Naive thymus-derived CD4-positive, alpha-beta T cell (primary cell): ENCODE results near the gene HIVEP3. TPM values are rescaled to one million over a fixed set of nuclear protein-coding genes. Genes with fewer than 3 reads are reported as not detected.

Experiments
- ATAC-seq: fragments of 150-1000 bp; cut with Tn5 transposase; 2 replicates; pipeline ENCODE4 v1.10.0; 2021; ENCODE audit warnings: mild to moderate bottlenecking, moderate library complexity
- CTCF ChIA-PET: fragments of 350-600 bp; sonication (Branson Sonifier 250); formaldehyde crosslinking; loops from one replicate; lab custom pipeline; 2021; ENCODE audit warnings: antibody characterized with exemption; lab: Charles Lee
- POLR2A ChIA-PET: fragments of 350-600 bp; sonication (Branson Sonifier 250); formaldehyde crosslinking; loops from one replicate; lab custom pipeline; 2021; ENCODE audit warnings: antibody characterized with exemption, inconsistent platforms; lab: Charles Lee
- DNase-seq, 9 donors: peaks; one replicate each; pipeline versions ENCODE4 v3.0.0 to v3.0.0-alpha.2; 2020 to 2022; ENCODE audit warnings: mixed read lengths in 1 of 9
- H3K27ac ChIP-seq: one replicate; pipeline ENCODE4 v1.7.0; 2013; ENCODE audit warnings: mild to moderate bottlenecking, low read depth, low read length, moderate library complexity
- H3K27me3 ChIP-seq, 2 donors: one replicate each; pipeline ENCODE4 v1.7.0; 2013; ENCODE audit warnings: low read length in 2 of 2, mild to moderate bottlenecking in 2 of 2, moderate library complexity in 2 of 2; ENCODE audit not compliant: control insufficient read depth in 2 of 2, insufficient read depth in 2 of 2
- H3K36me3 ChIP-seq, 3 experiments: 1 replicate in 2 of 3; 2 replicates in 1 of 3; pipeline ENCODE4 v1.7.0; 2013; ENCODE audit warnings: low read length in 3 of 3, mild to moderate bottlenecking in 3 of 3, moderate library complexity in 1 of 3; ENCODE audit not compliant: insufficient read depth in 3 of 3, control insufficient read depth in 2 of 3
- H3K4me1 ChIP-seq, 2 donors: one replicate each; pipeline ENCODE4 v1.7.0; 2013; ENCODE audit warnings: low read length in 2 of 2, mild to moderate bottlenecking in 2 of 2, moderate library complexity in 1 of 2; ENCODE audit not compliant: control insufficient read depth in 2 of 2, insufficient read depth in 2 of 2
- H3K4me3 ChIP-seq: 2 replicates; pipeline ENCODE4 v1.7.0; 2013; ENCODE audit warnings: mild to moderate bottlenecking, low read length
- H3K9me3 ChIP-seq, 3 experiments: 1 replicate in 2 of 3; 2 replicates in 1 of 3; pipeline ENCODE4 v1.7.0; 2013; ENCODE audit warnings: low read length in 3 of 3; ENCODE audit not compliant: control insufficient read depth in 2 of 3
- H3K27ac Mint-ChIP-seq, 9 donors: one replicate each; pipeline ENCODE4 v1.8.0; 2020 to 2022; ENCODE audit warnings: mixed read lengths in 9 of 9, mild to moderate bottlenecking in 8 of 9, moderate library complexity in 5 of 9, inconsistent platforms in 2 of 9
- H3K27me3 Mint-ChIP-seq, 5 donors: one replicate each; pipeline ENCODE4 v1.8.0; 2021 to 2022; ENCODE audit warnings: mixed read lengths in 5 of 5, mild to moderate bottlenecking in 1 of 5
- H3K36me3 Mint-ChIP-seq, 5 donors: one replicate each; pipeline ENCODE4 v1.8.0; 2020 to 2022; ENCODE audit warnings: mixed read lengths in 5 of 5, mild to moderate bottlenecking in 3 of 5, inconsistent platforms in 1 of 5
- H3K4me1 Mint-ChIP-seq, 7 donors: one replicate each; pipeline ENCODE4 v1.8.0; 2020 to 2022; ENCODE audit warnings: mixed read lengths in 7 of 7, mild to moderate bottlenecking in 3 of 7, inconsistent platforms in 1 of 7
- H3K4me3 Mint-ChIP-seq, 10 donors: one replicate each; pipeline ENCODE4 v1.8.0; 2020 to 2022; ENCODE audit warnings: mild to moderate bottlenecking in 10 of 10, mixed read lengths in 10 of 10, moderate library complexity in 6 of 10, inconsistent platforms in 2 of 10
- H3K9me3 Mint-ChIP-seq, 11 donors: one replicate each; pipeline ENCODE4 v1.8.0; 2020 to 2022; ENCODE audit warnings: mixed read lengths in 11 of 11, mild to moderate bottlenecking in 4 of 11, inconsistent platforms in 1 of 11, moderate library complexity in 1 of 11
- intact Hi-C, 2 donors: fragments of 100-400 bp; cut with micrococcal nuclease; formaldehyde crosslinking; loops; one replicate each; pipeline ENCODE4 v1.15.1; 2023
- polyA plus RNA-seq, 2 donors: library from polyadenylated mRNA; unstranded; fragments of 300-500 nt; fragmentation: Illumina TruSeq; gene quantifications; one replicate each; pipeline ENCODE4 v1.2.3, GENCODE V29; 2021
- total RNA-seq, 6 experiments: library from RNA in 5 of 6; stranded (reverse) in 5 of 6; gene quantifications; 1 replicate in 5 of 6; 2 replicates in 1 of 6; pipeline ENCODE4 v1.2.3 and lab custom pipeline; 2021 to 2026

Gene HIVEP3
- total and polyA plus RNA-seq, 7 experiments from 2014 or later = 4.3 to 19.1 (median 7.0) TPM

- Mint-ChIP-seq H3K9me3 (peaks cover 0 to 23% (median 4%) of the 10 kb centered on the region in 11 donors), H3K4me1 (peaks cover 1 to 25% (median 10%) of the 10 kb centered on the region in 7 donors), H3K27ac (peak overlapping the region in 1 of 9 donors; percentile 27), H3K36me3 (peaks cover 0 to 38% (median 0%) of the 10 kb centered on the region in 5 donors), H3K4me3 (no peak overlapping the region), H3K27me3 (no peaks in the 10 kb centered on the region)
- DNase-seq (no peak), ATAC-seq (no peak)
- Histone ChIP-seq H3K9me3 (no peaks in the 10 kb centered on the region), H3K4me3 (no peak overlapping the region), H3K27me3 (no peaks in the 10 kb centered on the region), H3K4me1 (no peaks in the 10 kb centered on the region), H3K27ac (no peak overlapping the region), H3K36me3 (no peaks in the 10 kb centered on the region)
- intact Hi-C loops = no loop called here
- ChIA-PET POLR2A (no interaction called here), CTCF (no interaction called here)
These were observed 318.8 kb downstream of the HIVEP3 start for GRCh38 chr1:41599912-41600311.

- no peaks in the 10 kb centered on the region for H3K36me3 ChIP-seq
- no peaks in the 10 kb centered on the region for H3K9me3 ChIP-seq
- H3K4me3 Mint-ChIP-seq = no peak overlapping the region
- no peaks in the 10 kb centered on the region for H3K4me1 ChIP-seq
- H3K27me3 ChIP-seq = no peaks in the 10 kb centered on the region
- peaks cover 0 to 23% (median 2%) of the 10 kb centered on the region in 11 donors for H3K9me3 Mint-ChIP-seq
- intact Hi-C loops = no loop called here
- H3K27me3 Mint-ChIP-seq = no peaks in the 10 kb centered on the region
- DNase-seq = no peak
- peaks cover 1 to 25% (median 10%) of the 10 kb centered on the region in 7 donors for H3K4me1 Mint-ChIP-seq
- H3K27ac ChIP-seq = no peak overlapping the region
- ChIA-PET POLR2A (interaction anchor here (0.6 kb wide), 1 partner anchor 459 kb away, joined by 3 read pairs; no protein-coding TSS in a partner anchor), CTCF (no interaction called here)
- peaks cover 0 to 30% (median 0%) of the 10 kb centered on the region in 5 donors for H3K36me3 Mint-ChIP-seq
- no peak overlapping the region for H3K4me3 ChIP-seq
- ATAC-seq = no peak
- H3K27ac Mint-ChIP-seq = peak overlapping the region in 1 of 9 donors; percentile 10
These were observed 320.4 kb downstream of the HIVEP3 start for GRCh38 chr1:41598325-41598724.

- ChIA-PET CTCF (no interaction called here), POLR2A (no interaction called here)
- no peak overlapping the region for H3K27ac ChIP-seq
- no peaks in the 10 kb centered on the region for H3K27me3 ChIP-seq
- Mint-ChIP-seq H3K4me1 (peaks cover 0 to 20% (median under 1%) of the 10 kb centered on the region in 7 donors), H3K4me3 (no peak overlapping the region), H3K9me3 (peaks cover 0 to 2% (median 0%) of the 10 kb centered on the region in 11 donors), H3K36me3 (peaks cover 0 to 16% (median 10%) of the 10 kb centered on the region in 5 donors), H3K27ac (no peak overlapping the region), H3K27me3 (no peaks in the 10 kb centered on the region)
- no peaks in the 10 kb centered on the region for H3K4me1 ChIP-seq
- no peaks in the 10 kb centered on the region for H3K36me3 ChIP-seq
- no peak overlapping the region for H3K4me3 ChIP-seq
- DNase-seq (peak in 1 of 9 donors; percentile 7), ATAC-seq (no peak)
- H3K9me3 ChIP-seq = no peaks in the 10 kb centered on the region
- intact Hi-C loops = no loop called here
These were observed 326.1 kb downstream of the HIVEP3 start for GRCh38 chr1:41592451-41593125.

- Mint-ChIP-seq H3K9me3 (peaks cover 0 to 2% (median 0%) of the 10 kb centered on the region in 11 donors), H3K36me3 (peaks cover 0 to 16% (median 12%) of the 10 kb centered on the region in 5 donors), H3K27me3 (no peaks in the 10 kb centered on the region), H3K4me1 (peaks cover 0 to 16% (median 0%) of the 10 kb centered on the region in 7 donors), H3K27ac (peak overlapping the region in 2 of 9 donors; percentile 62 to 81), H3K4me3 (no peak overlapping the region)
- Histone ChIP-seq H3K27ac (no peak overlapping the region), H3K27me3 (no peaks in the 10 kb centered on the region), H3K9me3 (no peaks in the 10 kb centered on the region), H3K4me3 (no peak overlapping the region), H3K4me1 (no peaks in the 10 kb centered on the region), H3K36me3 (no peaks in the 10 kb centered on the region)
- no peak for ATAC-seq
- DNase-seq = peak in 1 of 9 donors; percentile 3
- intact Hi-C loops = no loop called here
- CTCF ChIA-PET = no interaction called here
- POLR2A ChIA-PET = no interaction called here
These were observed 326.8 kb downstream of the HIVEP3 start for GRCh38 chr1:41591891-41592290.

- peak in 1 of 9 donors; percentile 10 for DNase-seq
- H3K27ac Mint-ChIP-seq = no peak overlapping the region
These were observed 328.4 kb downstream of the HIVEP3 start for GRCh38 chr1:41590331-41590730.

GRCh38 chr1:41589395-41589794, 329.3 kb downstream of the HIVEP3 start:
- Mint-ChIP-seq H3K27ac (no peak overlapping the region), H3K4me1 (peaks cover 0 to 9% (median 0%) of the 10 kb centered on the region in 7 donors), H3K27me3 (no peaks in the 10 kb centered on the region), H3K9me3 (peaks cover 0 to 2% (median 0%) of the 10 kb centered on the region in 11 donors), H3K4me3 (no peak overlapping the region), H3K36me3 (peaks cover 0 to 28% (median 16%) of the 10 kb centered on the region in 5 donors)
- H3K27ac ChIP-seq = no peak overlapping the region
- H3K27me3 ChIP-seq = no peaks in the 10 kb centered on the region
- ChIA-PET CTCF (interaction anchor here (1.0 kb wide), 1 partner anchor 15 kb away, joined by 3 read pairs; no protein-coding TSS in a partner anchor), POLR2A (no interaction called here)
- H3K36me3 ChIP-seq = no peaks in the 10 kb centered on the region
- H3K4me1 ChIP-seq = no peaks in the 10 kb centered on the region
- DNase-seq (peak in 1 of 9 donors; percentile 8), ATAC-seq (no peak)
- no peak overlapping the region for H3K4me3 ChIP-seq
- intact Hi-C loops = no loop called here
- no peaks in the 10 kb centered on the region for H3K9me3 ChIP-seq

More at GRCh38 chr1:41590331-41590730, 328.4 kb downstream of the HIVEP3 start:
- Histone ChIP-seq H3K4me3 (no peak overlapping the region), H3K4me1 (no peaks in the 10 kb centered on the region), H3K36me3 (no peaks in the 10 kb centered on the region), H3K9me3 (no peaks in the 10 kb centered on the region), H3K27me3 (no peaks in the 10 kb centered on the region), H3K27ac (no peak overlapping the region)
- Mint-ChIP-seq H3K4me1 (peaks cover 0 to 11% (median 0%) of the 10 kb centered on the region in 7 donors), H3K9me3 (peaks cover 0 to 2% (median 0%) of the 10 kb centered on the region in 11 donors), H3K4me3 (no peak overlapping the region), H3K27me3 (no peaks in the 10 kb centered on the region), H3K36me3 (peaks cover 0 to 22% (median 16%) of the 10 kb centered on the region in 5 donors)
- no peak for ATAC-seq
- POLR2A ChIA-PET = no interaction called here
- intact Hi-C loops = no loop called here
- CTCF ChIA-PET = interaction anchor here (0.7 kb wide), 1 partner anchor 9 kb away, joined by 3 read pairs; no protein-coding TSS in a partner anchor
